Mononuclear cell (primary cell): Measurements from ENCODE around the gene GKAP1. TPM values are rescaled to one million over a fixed set of nuclear protein-coding genes. Genes with fewer than 3 reads are reported as not detected.
"Not testable (repeated sequence)": the region's sequence is repeated elsewhere in the genome, so short reads cannot be mapped to it uniquely, and the experiment has no call there.

Experiments used
- H3K27me3 ChIP-seq: 2 replicates; pipeline ENCODE4 v1.6.0; 2011; ENCODE audit warnings: low read length, control low read depth; ENCODE audit not compliant: insufficient read depth
- H3K4me1 ChIP-seq: 2 replicates; pipeline ENCODE4 v1.5.1; 2011; ENCODE audit warnings: mild to moderate bottlenecking, low read length, control low read depth; ENCODE audit not compliant: insufficient read depth
- H3K4me3 ChIP-seq: 2 replicates; pipeline ENCODE4 v1.5.1; 2011; ENCODE audit warnings: mild to moderate bottlenecking, low read length, moderate library complexity
- H3K9me3 ChIP-seq: 2 replicates; pipeline ENCODE4 v1.5.1; 2011; ENCODE audit warnings: low read depth, mild to moderate bottlenecking, control low read depth, low read length
- total RNA-seq: library from RNA; depleted of rRNA; stranded (reverse); fragments of >200 nt; gene quantifications from one replicate; pipeline ENCODE4 v1.2.3, GENCODE V29; 2012

The GKAP1 gene
- 8.0 TPM for total RNA-seq

DNA sequence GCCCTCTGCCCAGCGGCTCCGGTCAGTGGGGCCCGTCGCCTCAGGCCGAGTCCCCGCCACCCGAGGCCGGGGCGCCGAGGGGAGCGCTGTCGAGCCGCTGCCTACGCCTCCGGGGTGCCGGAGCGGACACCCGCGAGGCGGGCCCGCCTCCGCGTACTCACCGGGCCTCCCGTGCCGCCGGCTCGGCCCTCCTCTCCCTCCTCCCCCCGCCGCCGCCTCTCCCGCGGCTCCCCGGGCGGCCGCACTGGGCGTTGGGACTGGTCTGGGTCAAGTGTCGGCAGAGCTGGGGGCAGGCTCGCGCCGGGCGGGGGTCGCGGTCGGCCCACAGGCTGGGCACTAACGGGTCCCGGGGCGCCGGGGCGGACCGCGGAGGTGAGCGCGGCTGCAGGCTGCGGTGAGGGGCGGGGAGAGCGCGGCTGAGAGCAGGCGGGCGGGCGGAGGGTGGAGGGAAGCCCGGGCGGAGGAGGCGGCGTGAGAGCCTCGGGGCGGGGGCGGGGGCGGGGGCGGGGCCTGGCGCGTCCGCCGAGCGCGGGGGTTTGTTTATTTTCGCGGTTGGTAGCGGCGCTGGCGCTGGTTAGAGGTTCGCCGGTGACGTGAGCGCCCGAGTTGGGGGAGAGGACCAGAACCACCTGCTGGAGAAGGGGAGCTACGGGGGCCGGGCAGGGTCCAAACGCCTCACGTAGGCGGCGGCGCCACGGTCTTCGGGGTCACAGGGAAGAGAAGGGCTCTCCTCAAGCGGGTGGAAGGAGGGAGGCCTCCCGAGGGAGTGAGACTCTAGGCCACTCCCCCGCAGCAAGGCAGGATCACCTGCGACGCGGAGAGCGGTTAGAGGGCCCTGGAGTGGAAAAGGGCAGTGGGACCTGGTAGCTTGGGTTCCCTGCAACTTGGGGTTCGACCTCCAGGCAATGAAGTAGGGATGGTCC lies at the start of gene GKAP1:
GKAP1 (minus strand) TSS at position 414 of the 923 bp plus-strand sequence. CDS start 11,252 bp downstream, outside the sequence.
- not testable (repeated sequence) for H3K4me1 ChIP-seq, H3K27me3 ChIP-seq, H3K9me3 ChIP-seq
- H3K4me3 ChIP-seq: peak within 1 kb of the TSS; percentile 55

DNA sequence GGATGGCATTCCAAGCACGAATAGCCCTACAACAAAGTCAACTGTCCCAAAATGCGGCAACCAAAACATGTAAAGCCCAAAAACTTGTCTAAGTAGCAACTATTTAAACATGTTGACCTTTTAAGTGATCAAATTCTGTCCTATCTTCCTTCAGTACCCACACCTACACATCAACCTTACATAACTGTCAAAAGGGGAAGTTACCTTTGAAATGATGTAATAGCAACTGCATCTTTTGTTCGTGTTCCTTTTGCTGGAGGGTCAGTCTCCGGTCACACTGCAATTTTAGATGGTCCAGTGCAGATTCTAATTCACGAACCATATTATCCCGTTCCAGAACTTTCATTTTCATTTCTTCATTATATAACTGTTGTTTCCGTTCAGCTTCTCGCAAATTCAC lies 32.3 kb upstream of the GKAP1 start:
- not testable (repeated sequence) for H3K27me3 ChIP-seq, H3K4me3 ChIP-seq, H3K9me3 ChIP-seq, H3K4me1 ChIP-seq

DNA sequence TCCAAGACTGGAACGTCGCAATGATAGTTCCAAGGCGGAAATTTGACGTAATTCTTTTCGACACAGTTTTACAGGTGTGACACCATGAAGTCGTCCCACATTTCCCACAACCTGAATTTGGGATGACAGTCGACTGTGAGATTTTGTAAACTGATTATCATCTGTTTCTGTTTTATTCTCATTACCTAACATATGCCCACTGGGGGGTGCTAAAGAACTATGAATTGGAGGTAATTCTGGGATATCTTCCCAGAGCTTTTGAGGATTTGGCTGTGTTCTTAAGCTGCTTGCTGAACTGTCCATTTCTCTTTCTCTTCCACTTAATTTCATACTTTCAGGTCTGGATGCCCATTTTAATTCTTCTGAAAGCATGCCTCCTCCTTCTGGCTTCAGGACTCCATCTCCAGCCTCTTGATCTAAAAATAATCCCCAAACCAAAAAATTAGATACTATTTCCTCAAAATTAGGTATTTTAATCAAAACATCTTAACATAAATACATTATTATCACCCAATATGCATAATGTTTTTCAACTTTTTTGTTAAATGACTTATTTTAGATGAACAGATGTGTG lies 19.6 kb upstream of the GKAP1 start:
- H3K27me3 ChIP-seq, H3K9me3 ChIP-seq, H3K4me1 ChIP-seq, H3K4me3 ChIP-seq: not testable (repeated sequence)

DNA sequence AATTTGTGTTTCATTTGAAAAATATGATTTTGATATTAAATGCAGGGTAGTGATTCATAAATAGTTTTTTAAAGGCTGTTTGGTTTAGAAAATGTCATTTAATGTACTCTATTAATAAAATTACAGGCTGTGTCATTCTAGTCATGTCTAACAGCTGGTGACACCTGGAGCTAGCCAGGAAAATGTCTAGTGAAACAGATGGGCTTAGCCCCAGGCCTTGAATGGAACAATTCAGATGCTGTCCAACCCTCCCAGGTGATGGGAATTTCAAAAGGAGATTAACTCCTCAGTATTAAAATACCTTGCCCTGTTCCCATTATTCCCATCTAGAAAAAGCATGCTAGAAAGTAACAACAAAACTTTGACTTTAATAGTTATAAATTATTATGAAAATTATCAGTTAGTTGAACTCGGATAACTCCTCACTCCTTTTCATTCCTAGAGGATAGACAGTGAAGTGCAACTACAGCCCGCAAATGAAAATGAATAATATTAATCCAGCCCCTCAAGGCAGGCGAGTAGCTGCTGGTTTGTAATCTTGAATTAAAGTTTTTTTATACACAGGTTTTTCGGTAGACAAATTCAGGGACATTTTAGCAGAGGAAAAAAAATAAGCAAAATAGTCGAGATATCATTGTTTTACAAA lies 13.0 kb upstream of the GKAP1 start:
- H3K4me3 ChIP-seq, H3K27me3 ChIP-seq, H3K9me3 ChIP-seq, H3K4me1 ChIP-seq: not testable (repeated sequence)

DNA sequence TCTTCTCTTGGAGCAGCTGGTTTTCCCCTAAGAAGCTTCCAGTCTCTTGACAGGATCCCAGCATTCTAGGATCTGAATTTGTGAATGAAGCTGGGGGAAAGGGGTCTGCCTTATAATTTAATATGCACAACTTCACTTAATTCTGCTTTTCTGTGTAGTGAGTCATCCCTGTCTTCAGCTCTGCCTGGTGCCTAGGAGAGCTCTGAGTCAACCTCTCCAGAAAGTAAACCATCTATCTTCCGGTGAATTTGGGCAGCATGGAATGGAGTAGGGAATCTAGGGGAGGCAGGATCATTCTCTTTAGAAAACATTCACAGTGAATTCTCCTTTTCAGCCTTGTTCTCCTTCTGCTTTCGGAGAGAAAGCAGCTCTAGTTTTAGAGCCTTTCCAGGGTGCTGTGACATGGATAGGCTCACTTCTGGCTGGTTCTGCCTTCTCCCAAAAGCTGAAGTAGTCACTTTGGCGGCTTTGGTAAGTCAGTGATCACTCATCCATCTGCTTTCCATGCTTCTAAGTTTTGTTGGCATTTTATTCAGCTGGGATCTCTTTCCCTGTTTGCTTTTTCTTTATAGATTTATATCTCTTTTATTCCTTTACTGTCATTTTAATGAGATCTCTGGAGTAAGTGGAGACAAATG lies 7.5 kb upstream of the GKAP1 start:
- not testable (repeated sequence) for H3K4me3 ChIP-seq, H3K27me3 ChIP-seq, H3K9me3 ChIP-seq, H3K4me1 ChIP-seq

DNA sequence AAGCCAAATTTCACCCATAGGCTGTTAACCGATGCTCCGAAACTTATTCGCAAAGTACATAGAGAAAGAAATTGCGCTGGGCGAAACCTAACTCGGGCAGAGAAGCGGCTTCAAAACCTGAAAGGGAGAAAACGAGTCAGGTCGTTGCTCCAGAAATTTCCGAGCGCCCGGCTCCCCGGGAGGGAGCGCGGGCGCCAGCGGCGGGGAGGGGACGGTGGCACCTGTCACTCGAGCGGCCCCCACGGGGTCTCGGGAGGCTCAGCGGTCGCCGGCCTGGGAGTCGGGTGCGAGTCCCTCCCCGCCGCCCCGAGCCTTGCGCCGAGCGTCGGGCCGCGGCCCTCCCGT lies 586 bp downstream of the GKAP1 start:
- not testable (repeated sequence) for H3K4me1 ChIP-seq, H3K27me3 ChIP-seq, H3K9me3 ChIP-seq
- peak overlapping the region; percentile 55 for H3K4me3 ChIP-seq

DNA sequence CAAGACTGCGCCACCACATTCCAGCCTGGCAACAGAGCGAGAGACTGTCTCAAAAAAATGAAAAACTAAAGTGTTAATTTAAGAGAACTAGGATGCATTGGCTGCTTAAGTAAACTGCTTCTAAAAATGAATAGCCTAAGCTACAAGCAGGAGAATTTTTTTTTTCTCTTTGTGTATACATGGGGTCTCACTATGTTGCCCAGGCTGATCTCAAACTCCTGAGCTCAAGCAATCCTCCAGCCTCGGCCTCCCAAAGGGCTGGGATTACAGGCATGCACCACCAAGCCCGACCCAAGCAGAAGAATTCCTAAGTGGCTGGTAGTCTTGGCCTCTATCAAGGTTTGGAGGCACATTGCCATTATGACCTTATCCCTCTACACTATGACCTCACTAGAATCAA lies 2.4 kb downstream of the GKAP1 start:
- H3K4me1 ChIP-seq, H3K9me3 ChIP-seq, H3K4me3 ChIP-seq, H3K27me3 ChIP-seq: not testable (repeated sequence)

DNA sequence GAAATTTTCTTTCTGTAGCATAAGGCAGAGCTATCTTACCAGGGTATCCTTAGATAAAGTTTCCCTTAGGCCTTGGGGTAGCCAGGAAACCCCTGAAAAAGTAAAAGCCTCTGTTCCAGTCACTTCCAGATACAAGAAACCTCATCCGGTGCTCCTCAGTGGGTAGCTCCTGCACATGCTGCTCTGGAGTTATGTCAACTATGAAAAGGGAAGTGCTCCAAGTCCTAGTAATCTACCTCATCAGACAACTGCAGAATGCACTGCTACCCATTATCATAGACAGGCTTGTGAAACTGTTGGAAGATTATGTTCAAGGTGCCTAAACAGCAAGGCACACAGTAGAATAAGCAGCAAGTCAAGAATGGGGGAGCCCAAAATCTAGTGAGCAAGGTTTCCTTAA lies 8.4 kb downstream of the GKAP1 start:
- H3K27me3 ChIP-seq, H3K4me3 ChIP-seq, H3K4me1 ChIP-seq, H3K9me3 ChIP-seq: not testable (repeated sequence)

DNA sequence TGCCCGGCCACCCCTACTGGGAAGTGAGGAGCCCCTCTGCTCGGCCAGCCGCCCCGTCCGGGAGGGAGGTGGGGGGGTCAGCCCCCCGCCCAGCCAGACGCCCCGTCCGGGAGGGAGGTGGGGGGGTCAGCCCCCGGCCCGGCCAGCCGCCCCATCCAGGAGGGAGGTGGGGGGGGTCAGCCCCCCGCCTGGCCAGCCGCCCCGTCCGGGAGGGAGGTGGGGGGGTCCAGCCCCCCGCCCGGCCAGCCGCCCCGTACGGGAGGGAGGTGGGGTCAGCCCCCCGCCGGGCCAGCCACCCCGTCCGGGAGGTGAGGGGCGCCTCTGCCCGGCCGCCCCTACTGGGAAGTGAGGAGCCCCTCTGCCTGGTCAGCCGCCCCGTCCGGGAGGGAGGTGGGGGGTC lies 13.1 kb downstream of the GKAP1 start:
- H3K4me1 ChIP-seq, H3K4me3 ChIP-seq, H3K27me3 ChIP-seq, H3K9me3 ChIP-seq: not testable (repeated sequence)

DNA sequence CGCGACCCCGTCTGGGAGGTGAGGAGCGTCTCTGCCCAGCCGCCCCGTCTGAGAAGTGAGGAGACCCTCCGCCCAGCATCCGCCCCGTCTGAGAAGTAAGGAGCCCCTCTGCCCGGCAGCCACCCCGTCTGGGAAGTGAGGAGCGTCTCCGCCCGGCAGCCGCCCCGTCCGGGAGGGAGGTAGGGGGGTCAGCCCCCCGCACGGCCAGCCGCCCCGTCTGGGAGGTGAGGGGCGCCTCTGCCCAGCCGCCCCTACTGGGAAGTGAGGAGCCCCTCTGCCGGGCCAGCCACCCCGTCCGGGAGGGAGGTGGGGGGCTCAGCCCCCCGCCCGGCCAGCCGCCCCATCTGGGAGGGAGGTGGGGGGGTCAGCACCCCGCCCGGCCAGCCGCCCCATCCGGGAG lies 13.6 kb downstream of the GKAP1 start:
- H3K4me3 ChIP-seq, H3K9me3 ChIP-seq, H3K27me3 ChIP-seq, H3K4me1 ChIP-seq: not testable (repeated sequence)

DNA sequence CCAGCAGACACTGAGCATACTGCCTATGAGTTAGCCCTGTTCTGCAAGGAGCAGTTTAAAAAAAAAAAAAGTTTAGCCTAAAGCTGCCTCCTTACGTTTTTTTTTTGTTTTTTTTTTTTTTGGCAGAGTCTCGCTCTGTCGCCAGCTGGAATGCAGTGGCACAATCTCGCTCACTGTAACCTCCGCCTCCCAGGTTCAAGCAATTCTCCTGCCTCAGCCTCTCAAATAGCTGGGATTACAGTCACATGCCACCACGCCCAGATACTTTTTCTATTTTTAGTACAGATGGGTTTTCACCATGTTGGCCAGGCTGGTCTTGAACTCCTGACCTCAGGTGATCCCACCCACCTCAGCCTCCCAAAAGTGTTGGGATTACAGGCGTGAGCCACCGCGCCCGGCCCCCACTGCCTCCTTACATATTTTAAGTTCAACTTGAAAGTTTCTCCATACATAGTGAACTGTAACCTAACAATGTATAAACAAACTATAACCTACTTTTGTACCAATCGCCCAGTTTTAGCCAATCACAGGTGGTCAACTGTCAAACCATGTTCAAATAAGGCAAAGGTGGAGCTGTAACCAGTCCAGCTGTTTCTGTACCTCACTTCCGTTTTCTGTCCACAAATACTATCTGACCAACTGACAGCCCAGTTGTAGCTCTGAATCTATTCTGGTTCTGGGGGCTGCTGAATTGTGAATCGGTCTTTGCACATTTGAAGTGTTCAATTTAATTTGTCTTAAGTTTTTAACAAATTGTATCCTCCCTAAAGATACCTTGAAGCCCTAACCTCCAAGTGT lies 17.1 kb downstream of the GKAP1 start:
- Histone ChIP-seq H3K9me3 (no peaks in the 10 kb centered on the region), H3K27me3 (no peaks in the 10 kb centered on the region), H3K4me3 (no peak overlapping the region), H3K4me1 (no peaks in the 10 kb centered on the region)

DNA sequence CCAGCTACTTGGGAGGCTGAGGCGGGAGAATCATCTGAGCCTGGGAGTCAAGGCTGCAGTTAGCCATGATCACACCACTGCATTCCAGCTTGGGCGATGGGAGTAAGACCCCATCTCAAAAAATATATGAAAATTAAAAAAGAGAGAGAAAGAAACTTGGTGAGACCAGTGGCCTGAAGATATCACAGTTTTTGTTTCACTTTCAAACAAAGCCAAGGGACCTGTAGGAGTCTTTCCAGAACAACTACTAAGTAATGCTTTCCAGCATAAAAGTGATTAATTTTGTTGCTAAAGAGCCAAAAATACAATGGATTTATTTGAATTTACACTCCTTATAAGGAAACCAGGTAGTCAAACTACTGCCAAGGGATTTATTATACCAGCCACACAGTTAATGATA lies 23.5 kb downstream of the GKAP1 start:
- Histone ChIP-seq H3K27me3 (no peaks in the 10 kb centered on the region), H3K4me1 (no peaks in the 10 kb centered on the region), H3K9me3 (no peaks in the 10 kb centered on the region), H3K4me3 (no peak overlapping the region)

DNA sequence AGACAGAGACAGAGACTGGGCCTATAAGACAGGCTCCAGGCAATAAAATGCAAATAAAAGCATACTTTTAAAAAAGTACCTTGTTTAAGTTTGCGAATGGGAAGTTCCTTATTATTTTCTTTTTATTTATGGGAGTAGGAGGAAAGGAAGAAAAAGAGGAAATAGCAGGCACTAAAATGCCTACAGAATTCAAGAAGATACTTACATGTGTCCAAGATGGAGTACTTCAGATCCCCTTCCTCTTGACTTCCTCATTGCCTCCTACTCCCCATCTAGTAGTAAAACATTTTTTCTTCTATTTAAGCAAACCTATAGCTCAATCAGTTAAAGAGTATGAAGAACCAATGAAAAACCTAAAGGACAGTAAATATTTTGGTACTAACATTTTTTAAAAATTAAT lies 24.8 kb downstream of the GKAP1 start:
- Histone ChIP-seq H3K4me1 (no peaks in the 10 kb centered on the region), H3K27me3 (no peaks in the 10 kb centered on the region), H3K9me3 (no peaks in the 10 kb centered on the region), H3K4me3 (no peak overlapping the region)

DNA sequence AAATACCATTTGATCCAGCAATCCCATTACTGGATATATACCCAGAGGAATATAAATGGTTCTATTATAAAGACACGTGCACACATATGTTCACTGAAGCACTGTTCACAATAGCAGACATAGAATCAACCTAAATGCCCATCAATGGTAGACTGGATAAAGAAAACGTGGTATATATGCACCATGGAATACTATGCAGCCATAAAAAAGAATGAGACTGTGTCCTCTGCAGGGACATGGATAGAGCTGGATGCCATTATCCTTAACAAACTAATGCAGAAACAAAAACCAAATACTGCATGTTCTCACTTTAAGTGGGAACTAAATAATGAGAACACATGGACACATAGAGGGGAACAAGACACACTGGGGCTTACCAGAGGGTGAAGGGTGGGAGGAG lies 39.4 kb downstream of the GKAP1 start:
- Histone ChIP-seq H3K4me1 (no peaks in the 10 kb centered on the region), H3K9me3 (no peaks in the 10 kb centered on the region), H3K4me3 (no peak overlapping the region), H3K27me3 (no peaks in the 10 kb centered on the region)

DNA sequence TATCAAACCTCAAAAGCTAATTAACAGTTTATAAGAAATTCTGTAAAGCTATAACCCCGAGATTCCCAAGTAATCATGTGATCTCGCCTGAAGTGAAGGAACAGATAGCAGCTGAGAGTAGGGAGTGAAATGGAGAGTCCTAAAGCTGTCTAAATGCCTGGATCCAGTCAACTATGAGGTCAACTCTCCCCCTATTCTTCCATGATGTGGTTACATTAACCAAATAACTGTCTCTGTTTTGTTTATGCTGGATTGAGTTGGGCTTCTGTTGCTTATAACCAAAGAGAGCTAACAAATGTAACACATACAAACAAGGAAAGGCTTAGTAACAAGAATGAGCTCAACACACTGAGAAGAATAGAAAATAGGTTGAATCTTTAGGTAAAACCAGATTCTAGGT lies 41.6 kb downstream of the GKAP1 start:
- Histone ChIP-seq H3K4me1 (no peaks in the 10 kb centered on the region), H3K27me3 (no peaks in the 10 kb centered on the region), H3K9me3 (no peaks in the 10 kb centered on the region), H3K4me3 (no peak overlapping the region)
